Astrocyte (in vitro differentiated cells and primary cell): ENCODE results near the gene CPLX3. TPM values are rescaled to one million over a fixed set of nuclear protein-coding genes. Genes with fewer than 3 reads are reported as not detected.

ENCODE experiments used
- DNase-seq: peaks from one replicate; pipeline ENCODE4 v3.0.0-alpha.2; 2010; ENCODE audit warnings: low read depth
- FAIRE-seq: peaks from 2 replicates; lab custom pipeline; 2011; peaks lifted over from hg19 to GRCh38; lab: Jason Lieb, UNC
- H2AFZ ChIP-seq: 2 replicates; pipeline ENCODE4 v1.6.0; 2012; ENCODE audit warnings: low read depth, low read length, inconsistent platforms
- H3K27ac ChIP-seq: 2 replicates; pipeline ENCODE4 v1.5.1; 2011; ENCODE audit warnings: low read depth, low read length, inconsistent platforms
- H3K27me3 ChIP-seq: 2 replicates; pipeline ENCODE4 v1.6.0; 2011; ENCODE audit warnings: low read length, inconsistent platforms; ENCODE audit not compliant: insufficient read depth
- H3K36me3 ChIP-seq: 2 replicates; pipeline ENCODE4 v1.5.1; 2011; ENCODE audit warnings: low read length, inconsistent platforms; ENCODE audit not compliant: insufficient read depth
- H3K4me1 ChIP-seq: 2 replicates; pipeline ENCODE4 v1.5.1; 2011; ENCODE audit warnings: low read length, inconsistent platforms; ENCODE audit not compliant: insufficient read depth
- H3K4me2 ChIP-seq: 2 replicates; pipeline ENCODE4 v1.6.0; 2012; ENCODE audit warnings: low read length, inconsistent platforms
- H3K4me3 ChIP-seq: 2 replicates; pipeline ENCODE4 v1.5.1; 2011; ENCODE audit warnings: low read depth, mild to moderate bottlenecking, low read length, inconsistent platforms; ENCODE audit not compliant: insufficient read depth
- H3K79me2 ChIP-seq: 2 replicates; pipeline ENCODE4 v1.6.0; 2012; ENCODE audit warnings: mild to moderate bottlenecking, low read length, inconsistent platforms; ENCODE audit not compliant: insufficient read depth
- H3K9ac ChIP-seq: 2 replicates; pipeline ENCODE4 v1.6.0; 2012; ENCODE audit warnings: mild to moderate bottlenecking, low read length, inconsistent platforms
- H3K9me3 ChIP-seq: 2 replicates; pipeline ENCODE4 v1.5.1; 2012; ENCODE audit warnings: low read depth, mild to moderate bottlenecking, low read length, inconsistent platforms; ENCODE audit not compliant: insufficient read depth
- H4K20me1 ChIP-seq: 2 replicates; pipeline ENCODE4 v1.6.0; 2012; ENCODE audit warnings: low read length, inconsistent platforms; ENCODE audit not compliant: insufficient read depth
- H3K27ac Mint-ChIP-seq: one replicate; pipeline ENCODE4 v1.8.0; 2021; ENCODE audit warnings: mild to moderate bottlenecking, mixed read lengths; ENCODE audit not compliant: unreplicated experiment
- H3K27me3 Mint-ChIP-seq: one replicate; pipeline ENCODE4 v1.8.0; 2021; ENCODE audit warnings: low read depth, mixed read lengths; ENCODE audit not compliant: unreplicated experiment
- H3K36me3 Mint-ChIP-seq: one replicate; pipeline ENCODE4 v1.8.0; 2021; ENCODE audit warnings: low read depth, mixed read lengths; ENCODE audit not compliant: unreplicated experiment
- H3K4me1 Mint-ChIP-seq: one replicate; pipeline ENCODE4 v1.8.0; 2021; ENCODE audit warnings: low read depth, mixed read lengths; ENCODE audit not compliant: unreplicated experiment
- H3K4me3 Mint-ChIP-seq: one replicate; pipeline ENCODE4 v1.8.0; 2021; ENCODE audit warnings: mild to moderate bottlenecking, moderate library complexity, mixed read lengths; ENCODE audit not compliant: unreplicated experiment
- H3K9me3 Mint-ChIP-seq: one replicate; pipeline ENCODE4 v1.8.0; 2021; ENCODE audit warnings: mild to moderate bottlenecking, mixed read lengths; ENCODE audit not compliant: unreplicated experiment
- CTCF ChIP-seq: IDR thresholded peaks from 2 replicates; pipeline ENCODE4 v1.5.1; 2011; ENCODE audit warnings: low read depth, mild to moderate bottlenecking, inconsistent platforms, low read length, moderate library complexity; ENCODE audit not compliant: insufficient read depth
- EZH2 ChIP-seq: IDR thresholded peaks from 2 replicates; pipeline ENCODE4 v1.6.1; 2012; ENCODE audit warnings: mild to moderate bottlenecking, low read length, inconsistent platforms; ENCODE audit not compliant: insufficient read depth
- total RNA-seq: library from RNA; stranded (reverse); gene quantifications from 2 replicates; pipeline ENCODE4 v1.2.1, GENCODE V29; 2021

The CPLX3 gene
- total RNA-seq, 1 donor from 2014 or later, result not detected

DNA sequence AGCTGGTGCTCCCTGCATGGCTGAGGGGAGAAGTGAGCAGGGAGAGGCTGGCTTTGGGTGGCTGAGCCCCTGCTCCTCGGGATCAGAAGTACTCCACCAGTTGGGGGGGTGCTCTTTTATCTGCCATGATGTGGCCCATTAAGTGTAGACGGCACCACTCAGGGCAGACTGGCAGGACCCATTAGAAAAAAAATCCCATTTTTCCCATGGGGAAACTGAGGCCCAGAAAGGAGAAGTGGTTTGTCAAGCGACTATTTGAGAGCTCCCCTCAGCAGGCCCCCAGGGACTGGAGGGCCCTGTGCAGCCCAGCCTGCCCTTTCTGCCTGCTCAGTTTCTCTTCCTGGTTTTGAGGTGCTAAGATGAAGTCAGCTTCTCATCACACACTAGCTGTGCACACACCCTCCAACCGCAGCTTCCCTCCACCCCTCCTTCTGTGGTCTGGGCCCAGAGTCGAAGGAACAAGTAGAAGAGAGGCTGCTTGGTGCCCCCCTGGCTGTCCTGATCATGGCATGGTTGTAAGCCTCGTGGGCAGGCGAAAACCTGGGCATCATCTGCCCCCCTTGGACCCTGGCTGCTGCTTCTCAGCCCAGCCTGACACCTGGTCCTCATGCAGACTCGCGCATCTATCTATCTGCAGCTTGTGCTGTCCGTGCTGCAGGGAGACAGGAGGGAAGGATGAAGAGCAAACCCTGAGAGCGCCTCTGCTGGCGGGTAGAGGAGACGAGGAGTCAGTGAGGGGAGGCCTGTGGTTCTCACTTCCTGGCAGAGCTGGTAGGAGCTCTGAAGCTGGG lies 39.0 kb upstream of the CPLX3 start:
- peaks cover 95% of the 10 kb centered on the region for H4K20me1 ChIP-seq
- FAIRE-seq (no peak), DNase-seq (peak; percentile 65)
- H3K27me3 ChIP-seq, result no peaks in the 10 kb centered on the region
- H3K9me3 Mint-ChIP-seq, result no peaks in the 10 kb centered on the region
- peaks cover 95% of the 10 kb centered on the region for H3K79me2 ChIP-seq
- peaks cover 3% of the 10 kb centered on the region for H3K36me3 Mint-ChIP-seq
- no peak overlapping the region for H2AFZ ChIP-seq
- no peaks in the 10 kb centered on the region for H3K36me3 ChIP-seq
- H3K4me1 ChIP-seq, result peaks cover 70% of the 10 kb centered on the region
- H3K27me3 Mint-ChIP-seq, result no peaks in the 10 kb centered on the region
- H3K27ac Mint-ChIP-seq, result peak overlapping the region; percentile 84
- H3K4me1 Mint-ChIP-seq, result peaks cover 41% of the 10 kb centered on the region
- H3K27ac ChIP-seq, result peak overlapping the region; percentile 22
- H3K9ac ChIP-seq, result peak overlapping the region; percentile 14
- no peak overlapping the region for H3K4me3 ChIP-seq
- peak overlapping the region; percentile 69 for H3K4me2 ChIP-seq
- TF ChIP-seq CTCF (peak; percentile 57), EZH2 (no peak)
- H3K4me3 Mint-ChIP-seq, result peak overlapping the region; percentile 46
- H3K9me3 ChIP-seq, result no peaks in the 10 kb centered on the region

- H3K79me2 ChIP-seq, result peaks cover 95% of the 10 kb centered on the region
- TF ChIP-seq CTCF, result no peak
- TF ChIP-seq EZH2, result no peak
- H4K20me1 ChIP-seq, result peaks cover 95% of the 10 kb centered on the region
- peaks cover 41% of the 10 kb centered on the region for H3K4me1 Mint-ChIP-seq
- peaks cover 3% of the 10 kb centered on the region for H3K36me3 Mint-ChIP-seq
- no peaks in the 10 kb centered on the region for H3K27me3 Mint-ChIP-seq
- peak overlapping the region; percentile 84 for H3K27ac Mint-ChIP-seq
- H3K27ac ChIP-seq, result no peak overlapping the region
- H3K9ac ChIP-seq, result no peak overlapping the region
- no peaks in the 10 kb centered on the region for H3K9me3 ChIP-seq
- H3K4me1 ChIP-seq, result peaks cover 75% of the 10 kb centered on the region
- H3K4me2 ChIP-seq, result peak overlapping the region; percentile 69
- DNase-seq (no peak), FAIRE-seq (no peak)
- H3K36me3 ChIP-seq, result no peaks in the 10 kb centered on the region
- H3K27me3 ChIP-seq, result no peaks in the 10 kb centered on the region
- peak overlapping the region; percentile 46 for H3K4me3 Mint-ChIP-seq
- H2AFZ ChIP-seq, result no peak overlapping the region
- H3K9me3 Mint-ChIP-seq, result no peaks in the 10 kb centered on the region
- no peak overlapping the region for H3K4me3 ChIP-seq
These were observed 38.3 kb upstream of the CPLX3 start for GRCh38 chr15:74788042-74788682.
